Measurements from ENCODE around the gene STX18. TPM values are rescaled to one million over a fixed set of nuclear protein-coding genes. Genes with fewer than 3 reads are reported as not detected.
A peak's percentile ranks its signal among the peaks of the same experiment; 100 is the strongest.
"Not testable (repeated sequence)": the region's sequence is repeated elsewhere in the genome, so short reads cannot be mapped to it uniquely, and the experiment has no call there.

Gene STX18
- total RNA-seq, 8 experiments from 2014 or later, result 15.4 to 48.3 (median 22.6) TPM

GRCh38 chr4:4572821-4573220, 31.0 kb upstream of the STX18 start:
- Histone ChIP-seq H3K27ac (no peak overlapping the region), H3K4me3 (no peak overlapping the region), H3K4me1 (replicated peaks in 1 of 2) (peaks cover 0 to 3% of the 10 kb centered on the region in 2 donors)
- in situ Hi-C loops (cut with MboI; ENCODE audit: low pct_unique_long_range_greater_than_20kb in 2 of 9, low sequenced_read_pairs in 9 of 9, unreplicated experiment in 9 of 9), result no loop called here
- 23 to 100% (median 84%) methylated on average over 1 to 2 of the region's 2 CpGs; no CpG with 5 or more reads in 1 of the 10 experiments for WGBS, 10 experiments
- no peak for ATAC-seq (replicated peaks in 6 of 8)

GRCh38 chr4:4569861-4570260, 28.0 kb upstream of the STX18 start:
- in situ Hi-C loops (cut with MboI; ENCODE audit: low pct_unique_long_range_greater_than_20kb in 2 of 9, low sequenced_read_pairs in 9 of 9, unreplicated experiment in 9 of 9); H3K4me1 ChIP-seq (replicated peaks in 1 of 2); ATAC-seq (replicated peaks in 6 of 8); H3K4me3 ChIP-seq; H3K27ac ChIP-seq: not testable (repeated sequence)
- 13 to 100% (median 98%) methylated on average over 1 to 4 of the region's 4 CpGs; no CpG with 5 or more reads in 4 of the 10 experiments for WGBS, 10 experiments

GRCh38 chr4:4568806-4569427, 27.1 kb upstream of the STX18 start:
- ATAC-seq (replicated peaks in 6 of 8), result peak in 3 of 8 experiments; percentile 22 to 94 (median 87)
- H3K4me1 ChIP-seq (replicated peaks in 1 of 2), result peaks cover 0 to 3% of the 10 kb centered on the region in 2 donors
- no peak overlapping the region for H3K27ac ChIP-seq
- in situ Hi-C loops (cut with MboI; ENCODE audit: low pct_unique_long_range_greater_than_20kb in 2 of 9, low sequenced_read_pairs in 9 of 9, unreplicated experiment in 9 of 9), result no loop called here
- WGBS, 10 experiments, result 47 to 100% (median 61%) methylated on average over 1 to 3 of the region's 3 CpGs; no CpG with 5 or more reads in 3 of the 10 experiments
- H3K4me3 ChIP-seq, result no peak overlapping the region

GRCh38 chr4:4566359-4566758, 24.5 kb upstream of the STX18 start:
- in situ Hi-C loops (cut with MboI; ENCODE audit: low pct_unique_long_range_greater_than_20kb in 2 of 9, low sequenced_read_pairs in 9 of 9, unreplicated experiment in 9 of 9); H3K4me1 ChIP-seq (replicated peaks in 1 of 2); H3K4me3 ChIP-seq; H3K27ac ChIP-seq: not testable (repeated sequence)
- ATAC-seq (replicated peaks in 6 of 8), result peak in 3 of 8 experiments; percentile 44 to 61 (median 45)

GRCh38 chr4:4564522-4564921, 22.7 kb upstream of the STX18 start:
- Histone ChIP-seq H3K4me3 (no peak overlapping the region), H3K4me1 (replicated peaks in 1 of 2) (peaks cover 0 to 3% of the 10 kb centered on the region in 2 donors), H3K27ac (no peak overlapping the region)
- ATAC-seq (replicated peaks in 6 of 8), result no peak
- in situ Hi-C loops (cut with MboI; ENCODE audit: low pct_unique_long_range_greater_than_20kb in 2 of 9, low sequenced_read_pairs in 9 of 9, unreplicated experiment in 9 of 9), result no loop called here
- 33 to 100% (median 93%) methylated on average over 1 to 3 of the region's 3 CpGs; no CpG with 5 or more reads in 2 of the 10 experiments for WGBS, 10 experiments

GRCh38 chr4:4560642-4561041, 18.8 kb upstream of the STX18 start:
- ATAC-seq (replicated peaks in 6 of 8), result no peak
- Histone ChIP-seq H3K27ac (no peak overlapping the region), H3K4me3 (no peak overlapping the region), H3K4me1 (replicated peaks in 1 of 2) (no peaks in the 10 kb centered on the region)
- in situ Hi-C loops (cut with MboI; ENCODE audit: low pct_unique_long_range_greater_than_20kb in 2 of 9, low sequenced_read_pairs in 9 of 9, unreplicated experiment in 9 of 9), result no loop called here
- 30 to 93% (median 59%) methylated on average over 1 to 5 of the region's 5 CpGs; no CpG with 5 or more reads in 2 of the 10 experiments for WGBS, 10 experiments

- H3K4me1 ChIP-seq (replicated peaks in 1 of 2), result no peaks in the 10 kb centered on the region
- 39 to 100% (median 73%) methylated on average over 1 to 3 of the region's 3 CpGs; no CpG with 5 or more reads in 1 of the 10 experiments for WGBS, 10 experiments
- no peak overlapping the region for H3K4me3 ChIP-seq
- H3K27ac ChIP-seq, result no peak overlapping the region
- ATAC-seq (replicated peaks in 6 of 8), result no peak
- in situ Hi-C loops (cut with MboI; ENCODE audit: low pct_unique_long_range_greater_than_20kb in 2 of 9, low sequenced_read_pairs in 9 of 9, unreplicated experiment in 9 of 9), result no loop called here
These were observed 18.3 kb upstream of the STX18 start for GRCh38 chr4:4560136-4560535.

GRCh38 chr4:4559596-4559995, 17.7 kb upstream of the STX18 start:
- Histone ChIP-seq H3K4me1 (replicated peaks in 1 of 2) (no peaks in the 10 kb centered on the region), H3K27ac (no peak overlapping the region), H3K4me3 (no peak overlapping the region)
- WGBS, 10 experiments, result 42 to 100% (median 84%) methylated on average over 1 to 6 of the region's 6 CpGs; no CpG with 5 or more reads in 2 of the 10 experiments
- ATAC-seq (replicated peaks in 6 of 8), result no peak
- in situ Hi-C loops (cut with MboI; ENCODE audit: low pct_unique_long_range_greater_than_20kb in 2 of 9, low sequenced_read_pairs in 9 of 9, unreplicated experiment in 9 of 9), result no loop called here

GRCh38 chr4:4558881-4559280, 17.0 kb upstream of the STX18 start:
- H3K4me1 ChIP-seq (replicated peaks in 1 of 2), result no peaks in the 10 kb centered on the region
- 32 to 100% (median 69%) methylated on average over 1 to 4 of the region's 4 CpGs; no CpG with 5 or more reads in 2 of the 10 experiments for WGBS, 10 experiments
- no peak overlapping the region for H3K4me3 ChIP-seq
- in situ Hi-C loops (cut with MboI; ENCODE audit: low pct_unique_long_range_greater_than_20kb in 2 of 9, low sequenced_read_pairs in 9 of 9, unreplicated experiment in 9 of 9), result no loop called here
- ATAC-seq (replicated peaks in 6 of 8), result no peak
- no peak overlapping the region for H3K27ac ChIP-seq

- in situ Hi-C loops (cut with MboI; ENCODE audit: low pct_unique_long_range_greater_than_20kb in 2 of 9, low sequenced_read_pairs in 9 of 9, unreplicated experiment in 9 of 9), result no loop called here
- ATAC-seq (replicated peaks in 6 of 8), result peak in 1 of 8 experiments; percentile 23
- Histone ChIP-seq H3K27ac (no peak overlapping the region), H3K4me1 (replicated peaks in 1 of 2) (no peaks in the 10 kb centered on the region), H3K4me3 (no peak overlapping the region)
- WGBS, 10 experiments, result 0 to 87% (median 68%) methylated on average over 1 to 4 of the region's 4 CpGs; no CpG with 5 or more reads in 2 of the 10 experiments
These were observed 14.1 kb upstream of the STX18 start for GRCh38 chr4:4555916-4556315.

GRCh38 chr4:4554234-4554633, 12.4 kb upstream of the STX18 start:
- WGBS, 10 experiments, result 83 to 100% (median 87%) methylated on average over 1 to 2 of the region's 2 CpGs; no CpG with 5 or more reads in 2 of the 10 experiments
- Histone ChIP-seq H3K4me1 (replicated peaks in 1 of 2) (no peaks in the 10 kb centered on the region), H3K4me3 (no peak overlapping the region), H3K27ac (no peak overlapping the region)
- no peak for ATAC-seq (replicated peaks in 6 of 8)
- in situ Hi-C loops (cut with MboI; ENCODE audit: low pct_unique_long_range_greater_than_20kb in 2 of 9, low sequenced_read_pairs in 9 of 9, unreplicated experiment in 9 of 9), result no loop called here

- H3K4me3 ChIP-seq; H3K27ac ChIP-seq; H3K4me1 ChIP-seq (replicated peaks in 1 of 2); in situ Hi-C loops (cut with MboI; ENCODE audit: low pct_unique_long_range_greater_than_20kb in 2 of 9, low sequenced_read_pairs in 9 of 9, unreplicated experiment in 9 of 9); ATAC-seq (replicated peaks in 6 of 8): not testable (repeated sequence)
- WGBS, 10 experiments, result 76 to 100% methylated on average over 1 to 4 of the region's 5 CpGs; no CpG with 5 or more reads in 8 of the 10 experiments
These were observed 10.2 kb upstream of the STX18 start for GRCh38 chr4:4552042-4552441.

GRCh38 chr4:4550161-4550560, 8.3 kb upstream of the STX18 start:
- H3K27ac ChIP-seq; in situ Hi-C loops (cut with MboI; ENCODE audit: low pct_unique_long_range_greater_than_20kb in 2 of 9, low sequenced_read_pairs in 9 of 9, unreplicated experiment in 9 of 9); ATAC-seq (replicated peaks in 6 of 8); H3K4me3 ChIP-seq; H3K4me1 ChIP-seq (replicated peaks in 1 of 2): not testable (repeated sequence)
- WGBS, 10 experiments, result 60 to 95% (median 83%) methylated on average over 1 to 4 of the region's 4 CpGs; no CpG with 5 or more reads in 2 of the 10 experiments

- WGBS, 10 experiments, result 100% methylated on average over 1 of the region's 1 CpG; no CpG with 5 or more reads in 9 of the 10 experiments
- Histone ChIP-seq H3K27ac (no peak overlapping the region), H3K4me1 (replicated peaks in 1 of 2) (no peaks in the 10 kb centered on the region), H3K4me3 (no peak overlapping the region)
- no peak for ATAC-seq (replicated peaks in 6 of 8)
- in situ Hi-C loops (cut with MboI; ENCODE audit: low pct_unique_long_range_greater_than_20kb in 2 of 9, low sequenced_read_pairs in 9 of 9, unreplicated experiment in 9 of 9), result no loop called here
These were observed 7.7 kb upstream of the STX18 start for GRCh38 chr4:4549534-4549933.
